Astrocyte of the cerebellum (primary cell): ENCODE measurements around the gene SLAIN1.

Source experiments
- DNase-seq: peaks from one replicate; pipeline ENCODE4 v3.0.0-alpha.2; 2011; ENCODE audit warnings: low read depth
- H3K4me3 ChIP-seq: 2 replicates; pipeline ENCODE4 v1.5.1; 2011; ENCODE audit warnings: mild to moderate bottlenecking, low read depth, low read length, moderate library complexity
- CTCF ChIP-seq: IDR thresholded peaks from 2 replicates; pipeline ENCODE4 v1.5.1; 2012; ENCODE audit warnings: low read length, low read depth, moderate library complexity, mild to moderate bottlenecking; ENCODE audit errors: missing control alignments
- in situ Hi-C: cut with HindIII; loops from 2 replicates; pipeline ENCODE4 v1.10.0; 2017; ENCODE audit warnings: low sequenced_read_pairs

SLAIN1 gene

GRCh38 chr13:77733674-77734073 lies 36.2 kb downstream of the SLAIN1 start:
- in situ Hi-C loops, result no loop called here
- DNase-seq, result no peak
- TF ChIP-seq CTCF, result no peak
- H3K4me3 ChIP-seq, result no peak overlapping the region

- TF ChIP-seq CTCF, result no peak
- in situ Hi-C loops, result no loop called here
- DNase-seq, result no peak
These were observed 40.2 kb downstream of the SLAIN1 start for GRCh38 chr13:77737583-77738200.

GRCh38 chr13:77740097-77740735 lies 42.7 kb downstream of the SLAIN1 start:
- in situ Hi-C loops, result no loop called here
- no peak overlapping the region for H3K4me3 ChIP-seq
- TF ChIP-seq CTCF, result no peak
- DNase-seq, result no peak

More at GRCh38 chr13:77737583-77738200, 40.2 kb downstream of the SLAIN1 start:
- H3K4me3 ChIP-seq, result no peak overlapping the region

- in situ Hi-C loops, result no loop called here
- TF ChIP-seq CTCF, result no peak
- no peak overlapping the region for H3K4me3 ChIP-seq
- DNase-seq, result no peak
These were observed 43.6 kb downstream of the SLAIN1 start for GRCh38 chr13:77740931-77741596.

- DNase-seq, result no peak
- in situ Hi-C loops, result no loop called here
- H3K4me3 ChIP-seq, result no peak overlapping the region
- TF ChIP-seq CTCF, result no peak
These were observed 44.1 kb downstream of the SLAIN1 start for GRCh38 chr13:77741597-77741972.

GRCh38 chr13:77742801-77743200 lies 45.3 kb downstream of the SLAIN1 start:
- DNase-seq, result no peak
- no peak overlapping the region for H3K4me3 ChIP-seq
- TF ChIP-seq CTCF, result no peak
- in situ Hi-C loops, result no loop called here
